GM21367 (cell line): ENCODE data around the gene ANKRD37.

ENCODE experiments used
- ATAC-seq: cut with Tn5 transposase; IDR thresholded peaks from one replicate; pipeline ENCODE4 v1.9.1; 2021; ENCODE audit not compliant: unreplicated experiment

The ANKRD37 gene

GRCh38 chr4:185412412-185412811, 15.8 kb downstream of the ANKRD37 start:
- ATAC-seq: no peak

GRCh38 chr4:185416955-185417354, 20.3 kb downstream of the ANKRD37 start:
- ATAC-seq: no peak

DNA sequence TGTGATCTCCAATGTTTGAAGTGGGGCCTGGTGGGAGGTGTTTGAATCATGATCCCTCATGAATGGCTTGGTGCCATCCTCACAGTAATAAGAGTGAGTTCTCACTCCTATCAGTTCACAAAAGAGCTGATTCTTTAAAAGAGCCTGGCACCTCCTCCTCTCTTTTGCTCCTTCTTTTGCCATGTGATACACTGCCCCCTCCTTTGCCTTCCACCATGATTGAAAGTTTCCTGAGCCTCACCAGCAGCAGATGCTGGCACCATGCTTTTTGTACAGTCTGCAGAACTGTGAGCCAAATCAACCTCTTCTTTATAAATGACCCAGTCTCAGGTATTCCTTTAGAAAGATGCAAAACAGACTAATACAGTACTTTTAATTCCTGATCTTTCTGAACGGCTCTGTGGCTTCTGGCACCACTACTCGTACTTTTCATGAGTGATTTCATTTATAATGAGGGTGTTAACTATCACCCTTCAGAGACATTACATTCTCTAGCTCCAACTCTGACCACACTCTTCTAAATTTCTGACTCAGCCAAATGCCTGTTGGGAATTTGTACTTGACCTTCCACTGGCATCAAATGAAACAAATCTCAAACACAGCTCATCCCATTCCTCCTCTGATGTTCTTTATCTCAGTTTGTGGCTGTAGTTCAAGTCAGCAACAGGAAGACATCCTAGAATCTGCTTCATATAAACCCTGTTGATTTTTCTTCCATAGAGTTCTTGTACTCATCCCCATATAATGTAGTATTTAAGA, 24.9 kb downstream of the ANKRD37 start:
- ATAC-seq: no peak

DNA sequence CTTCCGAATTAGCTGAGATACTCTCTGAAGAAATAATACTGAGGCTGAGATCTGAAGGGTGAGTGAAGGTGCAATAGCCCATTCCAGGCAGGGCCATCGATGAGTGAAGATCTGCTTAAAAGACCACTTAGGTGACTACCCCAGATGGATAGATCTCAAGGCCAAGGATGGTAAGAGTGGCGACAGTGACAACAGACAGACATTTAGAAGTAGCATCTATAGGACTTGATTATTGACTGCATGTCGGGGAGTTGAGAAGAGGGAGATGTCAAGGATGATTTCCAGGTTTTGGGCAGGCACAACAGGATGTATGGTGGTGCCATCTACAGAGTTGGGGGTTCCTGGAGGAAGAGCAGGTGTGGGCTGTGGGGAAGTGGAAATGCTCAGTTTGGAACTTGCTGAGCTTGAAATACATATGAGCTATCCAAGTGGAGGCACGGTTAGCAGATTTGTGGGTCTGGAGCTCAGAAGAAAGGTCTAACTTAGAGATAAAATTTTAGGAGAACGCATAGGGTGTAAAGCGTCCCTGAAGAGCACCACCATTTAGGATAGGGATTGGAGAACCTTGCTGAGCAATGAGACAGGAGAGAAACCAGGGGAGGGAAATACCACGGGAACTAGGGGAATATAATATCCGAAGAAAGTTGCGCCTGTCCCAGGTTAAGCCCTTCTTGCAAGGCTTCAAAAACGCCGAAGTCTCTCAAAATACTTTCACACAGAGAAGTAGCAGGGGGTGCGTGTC, 28.4 kb downstream of the ANKRD37 start:
- no peak for ATAC-seq

GRCh38 chr4:185425647-185426352, 29.2 kb downstream of the ANKRD37 start, which contains the start of gene UFSP2:
Gene UFSP2, minus strand, starts transcription at chr4:185425964. Its CDS starts 96 bp downstream, at chr4:185425868.
- peak; percentile 88 for ATAC-seq

DNA sequence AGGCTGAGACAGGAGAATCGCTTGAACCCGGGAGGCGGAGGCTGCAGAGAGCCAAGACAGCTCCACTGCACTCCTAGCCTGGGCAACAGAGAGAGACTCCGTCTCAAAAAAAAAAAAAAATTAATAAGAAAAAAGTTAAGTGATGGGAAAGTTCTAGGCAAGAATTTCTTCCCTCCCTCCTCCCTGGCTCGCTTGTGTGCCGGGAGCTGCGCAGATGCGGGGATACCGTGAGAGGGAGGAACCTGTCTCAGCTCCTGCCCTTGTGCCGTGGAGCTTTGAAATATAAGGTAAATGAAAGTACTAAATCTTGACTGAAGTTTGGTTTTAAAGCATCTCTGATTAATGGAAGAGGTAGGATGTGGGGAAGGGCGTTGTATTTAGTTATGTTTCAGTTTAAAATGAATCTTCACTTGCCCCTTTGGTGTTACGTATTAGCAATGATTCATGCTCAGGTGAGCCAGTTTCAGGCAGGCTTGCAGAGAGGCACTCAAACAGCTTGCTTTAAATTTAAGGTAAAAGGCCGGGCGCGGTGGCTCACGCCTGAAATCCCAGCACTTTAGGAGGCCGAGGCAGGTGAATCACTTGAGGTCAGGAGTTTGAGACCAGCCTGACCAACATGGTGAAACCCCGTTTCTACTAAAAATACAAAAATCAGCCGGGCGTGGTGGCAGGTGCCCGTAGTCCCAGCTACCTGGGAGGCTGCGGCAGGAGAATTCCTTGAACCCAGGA, 30.5 kb downstream of the ANKRD37 start:
- no peak for ATAC-seq

DNA sequence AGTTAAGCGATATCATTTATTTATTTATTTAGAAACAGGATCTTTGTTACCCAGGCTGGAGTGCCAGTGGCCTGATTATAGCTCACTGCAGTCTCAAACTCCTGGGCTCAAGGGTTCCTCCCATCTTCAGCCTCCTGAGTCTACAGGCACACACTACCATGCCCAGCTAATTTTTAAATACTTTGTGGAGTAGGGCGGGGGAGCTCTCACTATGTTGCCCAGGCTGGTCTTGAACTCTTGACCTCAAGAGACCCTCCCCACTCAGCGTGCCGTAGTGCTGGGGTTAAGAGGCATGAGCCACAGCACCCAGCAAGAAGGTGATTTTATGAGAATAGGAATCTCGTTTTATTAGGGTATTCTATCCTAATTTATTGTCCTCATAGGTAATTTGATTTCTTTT, 33.0 kb downstream of the ANKRD37 start:
- no peak for ATAC-seq

DNA sequence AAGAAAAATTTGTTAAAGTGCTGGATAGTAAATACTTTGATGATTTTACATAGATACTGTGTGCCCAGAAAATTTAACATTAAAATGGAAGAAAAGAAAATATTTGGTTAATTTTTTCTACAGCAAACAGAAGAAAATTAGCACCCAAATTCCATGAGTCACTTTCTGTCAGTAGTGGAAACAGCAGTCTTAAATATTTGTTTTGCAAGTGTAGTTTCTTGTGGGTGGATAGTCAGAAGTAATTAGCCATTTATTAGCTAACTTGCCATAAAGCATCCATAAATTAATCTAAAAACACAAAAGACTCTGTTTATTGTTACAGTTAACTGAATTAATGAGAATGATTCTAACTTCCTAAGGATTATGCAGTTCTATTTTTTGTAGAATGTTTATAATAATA, 38.8 kb downstream of the ANKRD37 start:
- no peak for ATAC-seq

DNA sequence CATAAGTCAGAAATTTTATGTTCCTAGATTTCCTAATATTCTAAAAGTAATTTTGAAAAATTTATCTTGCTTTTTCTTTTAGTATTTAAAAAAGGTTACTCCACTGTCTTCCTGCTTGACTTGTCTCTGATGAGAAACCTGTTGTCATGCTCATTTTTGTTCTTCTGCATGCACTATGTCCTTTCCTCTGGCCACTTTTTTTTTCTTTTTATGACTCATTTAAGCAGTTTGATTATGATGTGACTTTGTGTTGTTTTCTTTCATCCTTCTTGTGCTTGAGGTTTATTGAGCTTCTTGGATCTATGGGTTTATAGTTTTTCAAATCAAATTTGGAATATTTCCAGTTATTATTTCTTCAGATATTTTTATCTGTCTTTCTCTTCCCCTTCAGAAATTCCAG, 41.2 kb downstream of the ANKRD37 start:
- ATAC-seq: no peak

DNA sequence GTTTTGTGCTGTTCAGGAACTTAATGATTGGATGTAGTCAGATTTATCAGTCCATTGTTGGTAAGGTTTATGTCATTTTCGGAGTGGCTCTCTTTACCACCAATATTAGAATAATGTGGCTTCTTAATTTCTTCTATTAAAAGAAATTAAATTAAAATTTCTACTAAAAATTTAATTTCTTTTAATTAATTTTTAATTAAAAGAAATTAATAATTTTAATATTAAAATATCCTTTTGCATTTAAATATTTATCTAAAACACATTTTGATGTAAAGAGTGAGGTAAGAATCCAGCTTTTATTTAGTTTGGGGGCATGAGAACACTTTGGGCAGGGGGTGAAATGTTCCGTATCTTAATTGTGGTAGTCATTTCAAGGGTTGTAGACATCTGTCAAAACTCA, 44.8 kb downstream of the ANKRD37 start:
- ATAC-seq: no peak

- no peak for ATAC-seq
Measured at GRCh38 chr4:185445209-185445608, 48.6 kb downstream of the ANKRD37 start.
